ENCODE results near the gene CADPS.

CADPS gene

DNA sequence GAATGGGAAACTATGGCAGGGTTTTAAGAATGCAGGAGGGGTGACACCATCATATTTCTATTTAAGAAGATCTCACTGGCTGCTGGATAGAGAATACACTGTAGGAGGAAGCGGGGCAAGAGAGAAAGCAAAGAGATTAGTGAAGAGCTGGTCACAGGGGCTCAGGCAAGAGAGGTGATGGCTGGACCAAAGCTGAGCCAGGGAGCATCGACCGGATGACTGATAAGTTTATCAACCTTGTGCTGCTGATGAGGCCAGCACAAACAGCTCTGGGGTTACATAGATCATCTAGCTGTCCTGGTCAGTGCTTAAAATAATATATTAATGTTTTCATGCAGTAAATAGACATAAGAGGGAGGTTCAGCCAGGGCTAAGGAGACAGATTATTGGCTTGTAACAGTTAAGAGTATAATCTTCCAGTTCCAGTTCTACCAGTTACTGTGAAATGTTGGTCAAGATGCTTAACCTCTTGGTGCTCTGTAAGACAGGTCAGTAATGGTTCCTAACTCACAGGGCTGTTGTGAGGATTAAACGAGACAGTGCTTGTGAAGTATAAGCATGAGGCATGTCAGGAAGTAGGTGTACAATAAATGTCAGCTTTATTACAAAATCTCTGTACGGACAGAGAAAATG is 300.8 kb downstream of the CADPS start:
- DNase-seq (ENCODE audit: extremely low spot score, insufficient read length, low read depth): no peak
- FAIRE-seq: no peak

DNA sequence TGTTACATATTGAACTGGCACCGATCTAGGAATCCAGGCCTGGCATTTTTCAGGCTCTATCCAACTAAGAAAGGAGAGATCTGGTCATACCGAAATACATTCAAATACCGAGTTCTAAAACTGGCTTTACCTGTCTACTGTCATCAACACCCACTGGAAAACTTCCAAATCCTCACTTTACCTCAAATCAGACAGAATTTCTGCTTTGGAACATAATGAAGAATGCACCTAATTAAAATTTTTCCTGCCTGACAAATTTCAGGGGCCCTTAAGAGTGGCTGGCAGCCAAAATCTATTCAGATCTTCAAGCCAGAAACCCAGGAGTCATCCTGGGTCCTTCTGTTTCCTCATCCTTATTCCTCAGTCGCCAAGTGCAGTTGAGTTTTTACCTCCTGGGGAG is 303.3 kb downstream of the CADPS start:
- DNase-seq (ENCODE audit: extremely low spot score, insufficient read length, low read depth) (no peak), FAIRE-seq (no peak)

GRCh38 chr3:62570888-62571287 is 304.3 kb downstream of the CADPS start:
- FAIRE-seq: no peak
- DNase-seq (ENCODE audit: extremely low spot score, insufficient read length, low read depth): no peak

- FAIRE-seq: no peak
These were observed 305.6 kb downstream of the CADPS start for GRCh38 chr3:62569609-62570008.

DNA sequence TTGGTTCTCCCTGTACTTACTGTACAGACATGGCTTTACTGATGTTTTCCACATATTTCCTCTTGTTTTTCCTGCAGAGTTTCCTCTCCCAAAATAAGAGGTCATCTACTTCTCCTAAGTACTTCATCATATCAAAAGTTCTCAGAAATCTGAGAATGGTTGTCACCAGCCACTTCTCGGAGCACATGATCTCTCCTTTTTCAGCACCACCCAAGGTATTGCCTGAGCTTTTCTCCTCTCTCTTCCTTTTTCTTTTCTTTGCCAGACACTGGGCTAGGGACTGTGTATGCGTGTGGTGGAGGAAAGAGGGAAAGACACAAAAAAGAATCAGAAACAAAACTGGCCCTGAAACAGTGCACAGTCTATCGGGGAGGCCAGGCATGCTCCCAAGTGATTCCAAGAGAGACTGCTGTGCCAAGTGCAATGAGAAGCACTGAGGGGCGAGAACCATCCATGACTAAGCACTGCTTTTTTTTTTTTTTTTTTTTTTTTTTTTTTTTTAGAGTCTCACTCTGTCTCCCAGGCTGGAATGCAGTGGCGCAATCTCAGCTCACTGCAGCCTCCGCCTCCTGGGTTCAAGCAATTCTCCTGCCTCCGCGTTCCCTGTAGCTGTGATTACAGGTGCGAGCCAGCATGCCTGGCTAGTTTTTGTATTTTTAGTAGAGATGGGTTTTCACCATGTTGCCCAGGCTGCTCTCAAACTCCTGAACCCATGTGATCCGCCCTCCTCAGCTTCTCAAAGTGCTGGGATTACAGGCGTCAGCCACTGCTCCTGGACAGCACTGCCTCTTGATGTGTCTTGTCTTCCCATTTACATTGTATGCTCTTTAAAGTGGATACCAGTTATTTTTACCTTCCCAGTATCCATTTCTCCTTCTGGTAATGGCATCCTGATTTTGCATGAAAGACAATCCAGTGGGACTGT is 307.9 kb downstream of the CADPS start:
- DNase-seq (ENCODE audit: extremely low spot score, insufficient read length, low read depth): no peak
- FAIRE-seq: no peak

More at GRCh38 chr3:62569609-62570008, 305.6 kb downstream of the CADPS start:
- no peak for DNase-seq (ENCODE audit: extremely low spot score, insufficient read length, low read depth)

DNA sequence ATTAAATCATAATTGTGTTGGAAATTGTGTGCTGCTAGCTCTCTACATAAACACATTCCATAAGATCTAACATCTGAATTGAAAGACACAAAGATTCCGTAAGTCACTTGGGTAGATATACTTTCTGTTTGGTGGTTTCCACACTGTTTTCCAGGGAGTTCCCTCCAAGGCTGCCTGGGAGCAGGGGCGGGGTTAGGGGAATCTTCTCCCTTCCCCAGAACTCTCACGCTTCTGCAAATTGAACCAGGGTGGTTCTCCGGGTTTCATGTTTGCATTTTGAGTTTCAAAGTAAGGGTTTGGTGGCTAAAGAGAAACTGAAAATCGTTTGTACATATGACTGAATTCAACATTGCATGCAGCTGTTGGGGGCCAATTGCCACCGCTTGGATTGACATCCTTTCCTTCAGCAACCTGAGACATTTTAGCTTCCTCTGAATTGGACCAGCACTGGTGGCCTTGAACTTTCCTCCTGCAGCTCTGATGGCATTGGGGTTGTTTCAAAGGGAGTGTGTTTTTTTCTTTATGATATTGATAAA is 309.1 kb downstream of the CADPS start:
- no peak for FAIRE-seq

GRCh38 chr3:62562596-62562995 is 312.6 kb downstream of the CADPS start:
- no peak for DNase-seq (ENCODE audit: extremely low spot score, insufficient read length, low read depth)
- no peak for FAIRE-seq

More for the DNA sequence above, 309.1 kb downstream of the CADPS start:
- DNase-seq (ENCODE audit: extremely low spot score, insufficient read length, low read depth): no peak

DNA sequence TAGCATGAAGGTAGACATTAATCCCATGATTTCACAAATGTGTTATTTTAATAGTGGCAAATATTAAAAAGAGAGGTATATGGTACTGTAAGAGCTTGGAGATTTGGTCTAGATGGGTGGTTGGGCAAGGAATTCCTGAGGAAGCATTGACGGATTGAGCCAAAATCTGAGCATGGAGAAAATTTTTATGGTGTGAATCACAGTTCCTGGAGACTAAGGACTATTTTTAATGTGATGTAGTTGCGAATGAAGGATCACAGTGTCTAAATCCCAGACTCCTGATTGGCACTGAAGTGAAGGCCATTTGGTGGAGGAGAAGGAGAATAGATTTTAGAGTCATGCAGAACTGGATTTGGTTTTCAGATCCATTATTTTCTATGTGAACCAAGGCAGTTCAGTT is 313.2 kb downstream of the CADPS start:
- DNase-seq (ENCODE audit: extremely low spot score, insufficient read length, low read depth) (no peak), FAIRE-seq (no peak)

DNA sequence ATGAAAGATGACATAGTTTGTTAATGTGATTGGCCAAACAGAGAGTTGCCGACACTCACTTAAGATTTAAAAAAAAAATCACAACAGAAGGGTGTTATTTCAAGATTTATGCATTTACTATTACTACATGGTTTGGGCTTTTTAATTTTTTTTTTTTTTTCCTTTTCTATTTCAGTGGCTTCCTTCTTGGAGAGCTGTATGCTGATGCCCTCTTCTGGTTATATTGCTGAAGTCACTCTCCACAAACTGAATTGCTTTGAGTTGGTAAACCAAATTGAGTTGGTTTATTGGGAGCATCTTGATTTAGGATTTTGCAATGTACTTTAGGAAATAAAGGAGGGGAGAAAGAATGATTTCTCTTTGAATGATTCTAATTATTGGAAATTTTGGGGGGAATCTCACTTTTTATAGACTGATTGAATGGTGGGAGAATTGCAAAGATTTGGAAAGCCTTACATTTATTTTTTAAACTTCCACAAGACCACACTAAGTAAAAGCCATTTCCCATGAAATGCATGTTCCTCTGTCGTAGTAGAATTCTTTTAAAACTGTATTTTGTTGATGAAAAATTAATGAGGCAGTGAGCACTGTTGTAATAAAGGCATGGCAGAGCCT is 315.3 kb downstream of the CADPS start:
- FAIRE-seq: no peak
- no peak for DNase-seq (ENCODE audit: extremely low spot score, insufficient read length, low read depth)

- FAIRE-seq (no peak), DNase-seq (ENCODE audit: extremely low spot score, insufficient read length, low read depth) (peak; percentile 2)
These were observed 316.6 kb downstream of the CADPS start for GRCh38 chr3:62558549-62559112.

- DNase-seq (ENCODE audit: extremely low spot score, insufficient read length, low read depth): no peak
These were observed 317.2 kb downstream of the CADPS start for GRCh38 chr3:62557983-62558382.

GRCh38 chr3:62557450-62557849 is 317.8 kb downstream of the CADPS start:
- DNase-seq (ENCODE audit: extremely low spot score, insufficient read length, low read depth) (no peak), FAIRE-seq (no peak)

More at GRCh38 chr3:62557983-62558382, 317.2 kb downstream of the CADPS start:
- no peak for FAIRE-seq

- FAIRE-seq: no peak
- no peak for DNase-seq (ENCODE audit: extremely low spot score, insufficient read length, low read depth)
These were observed 318.9 kb downstream of the CADPS start for GRCh38 chr3:62556121-62556815.

DNA sequence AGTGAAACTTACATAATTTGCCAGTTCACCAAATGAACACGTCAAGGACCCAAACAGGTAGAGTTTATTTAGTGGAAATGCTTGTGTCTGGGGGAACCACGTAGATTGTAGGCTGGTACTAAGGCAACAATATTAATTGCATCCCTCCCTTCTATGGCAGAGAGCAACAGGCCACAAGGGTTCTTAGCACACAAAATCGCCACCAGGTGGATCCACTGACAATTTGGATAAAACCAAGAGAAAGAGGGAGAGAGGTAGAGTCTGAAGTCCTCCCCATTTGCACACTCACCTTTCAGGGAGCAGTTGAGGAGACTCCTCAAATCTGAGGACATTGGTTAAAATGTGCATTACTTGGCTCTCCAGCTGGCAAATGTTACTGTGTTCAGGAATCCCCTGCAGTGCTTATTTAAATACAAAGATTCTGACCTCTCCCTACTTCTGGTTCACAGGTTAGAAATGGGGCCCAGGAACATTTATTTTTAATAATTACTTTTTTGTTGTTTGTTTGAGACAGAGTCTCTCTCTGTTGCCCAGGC is 320.9 kb downstream of the CADPS start:
- no peak for FAIRE-seq
- no peak for DNase-seq (ENCODE audit: extremely low spot score, insufficient read length, low read depth)

DNA sequence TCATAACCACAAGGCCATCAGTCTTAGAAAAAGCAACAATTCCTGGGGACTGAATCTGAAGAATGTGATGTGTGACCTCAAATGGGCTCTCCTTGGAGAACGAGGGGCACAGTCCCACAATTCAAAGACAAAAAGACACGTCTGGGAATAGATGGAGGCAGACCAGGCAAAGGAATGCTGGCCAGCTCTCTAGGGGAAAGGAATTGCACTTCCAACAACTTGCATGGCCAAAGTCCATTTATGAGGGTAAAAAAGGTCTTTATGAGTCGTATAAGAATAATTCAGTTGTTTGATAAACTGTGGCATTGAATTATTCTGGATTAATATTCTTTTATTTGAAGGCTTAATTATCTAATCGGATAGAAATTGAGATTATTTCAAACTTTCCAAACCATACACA is 321.4 kb downstream of the CADPS start:
- FAIRE-seq (no peak), DNase-seq (ENCODE audit: extremely low spot score, insufficient read length, low read depth) (no peak)

GRCh38 chr3:62551556-62551955 is 323.7 kb downstream of the CADPS start:
- FAIRE-seq: no peak
- DNase-seq (ENCODE audit: extremely low spot score, insufficient read length, low read depth): no peak

GRCh38 chr3:62550439-62550838 is 324.8 kb downstream of the CADPS start:
- DNase-seq (ENCODE audit: extremely low spot score, insufficient read length, low read depth) (no peak), FAIRE-seq (no peak)

DNA sequence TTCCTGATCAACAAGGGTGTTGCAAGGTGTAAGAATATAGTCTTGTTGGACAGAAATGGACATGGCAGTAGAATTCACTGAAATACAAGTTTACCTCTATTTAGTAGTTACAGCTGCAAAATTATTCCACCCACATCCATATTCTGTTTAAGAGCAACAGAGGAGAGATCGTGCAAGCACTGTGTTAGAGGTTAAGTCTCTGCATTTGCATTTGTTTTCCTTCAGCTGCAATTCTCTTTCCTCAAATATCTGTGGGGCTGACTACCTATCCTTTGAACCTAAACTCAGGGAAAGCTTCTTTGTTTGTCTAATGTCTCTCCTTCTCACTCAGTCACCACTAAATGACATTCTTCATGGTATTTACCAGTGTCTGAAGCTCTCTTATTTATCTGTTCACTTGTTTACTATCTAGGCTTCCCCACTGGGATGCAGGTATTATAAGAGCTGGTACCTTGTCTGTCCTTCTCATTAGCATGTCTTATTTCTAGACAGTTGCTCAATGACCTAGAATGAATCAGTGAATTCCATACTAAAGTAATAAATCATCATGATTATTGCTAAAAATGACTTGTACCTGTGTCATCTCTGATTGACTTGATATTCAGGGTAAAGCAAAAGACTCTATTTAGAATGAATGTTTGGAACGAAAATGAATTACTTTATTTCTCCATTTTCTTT is 326.5 kb downstream of the CADPS start:
- no peak for FAIRE-seq
- no peak for DNase-seq (ENCODE audit: extremely low spot score, insufficient read length, low read depth)

- no peak for DNase-seq (ENCODE audit: extremely low spot score, insufficient read length, low read depth)
- no peak for FAIRE-seq
These were observed 328.9 kb downstream of the CADPS start for GRCh38 chr3:62546266-62546665.

Measured in GM18507 (cell line).